HEK293 (cell line): ENCODE data around the gene MYH14.

Source experiments
- CTCF ChIP-seq: fragments of 450-650 bp; formaldehyde crosslinking; IDR thresholded peaks from 2 replicates; pipeline ENCODE4 v1.5.1; 2016; ENCODE audit warnings: missing biosample characterization, missing genetic modification characterization
- HOXA7 ChIP-seq: sonication (generic); formaldehyde crosslinking; IDR thresholded peaks from 2 replicates; pipeline ENCODE4 v1.8.1; 2022; ENCODE audit warnings: missing genetic modification reagents, borderline replicate concordance
- MZF1 ChIP-seq: fragments of 450-650 bp; formaldehyde crosslinking; IDR thresholded peaks from 2 replicates; pipeline ENCODE4 v1.5.1; 2017; ENCODE audit warnings: missing biosample characterization, missing genetic modification characterization, borderline replicate concordance
- ZNF133 ChIP-seq: fragments of 450-650 bp; formaldehyde crosslinking; IDR thresholded peaks from 2 replicates; pipeline ENCODE4 v1.5.1; 2016; ENCODE audit warnings: missing biosample characterization, missing genetic modification characterization
- ZNF24 ChIP-seq: fragments of 450-650 bp; formaldehyde crosslinking; IDR thresholded peaks from 2 replicates; pipeline ENCODE4 v1.5.1; 2016; ENCODE audit warnings: missing biosample characterization, missing genetic modification characterization
- ZNF362 ChIP-seq: fragments of 450-650 bp; formaldehyde crosslinking; IDR thresholded peaks from 2 replicates; pipeline ENCODE4 v1.5.1; 2016; ENCODE audit warnings: missing biosample characterization, missing genetic modification characterization
- ZNF558 ChIP-seq: fragments of 450-650 bp; formaldehyde crosslinking; IDR thresholded peaks from 2 replicates; pipeline ENCODE4 v1.5.1; 2016; ENCODE audit warnings: missing biosample characterization, missing genetic modification characterization
- ZNF645 ChIP-seq: fragments of 450-650 bp; formaldehyde crosslinking; IDR thresholded peaks from 2 replicates; pipeline ENCODE4; 2016; ENCODE audit warnings: missing biosample characterization, missing genetic modification characterization
- ZNF704 ChIP-seq: fragments of 450-650 bp; formaldehyde crosslinking; IDR thresholded peaks from 2 replicates; pipeline ENCODE4 v1.5.1; 2016; ENCODE audit warnings: missing biosample characterization, missing genetic modification characterization

- TF ChIP-seq ZNF133 (tag by site-specific recombination) (no peak), CTCF (tag by site-specific recombination) (no peak), ZNF362 (no peak), MZF1 (tag by site-specific recombination) (no peak), HOXA7 (CRISPR knock-in tag) (no peak), ZNF558 (tag by site-specific recombination) (no peak), ZNF24 (no peak), ZNF704 (tag by site-specific recombination) (no peak), ZNF645 (tag by site-specific recombination) (no peak)
Observed at GRCh38 chr19:50250450-50251136, 47.2 kb downstream of the MYH14 start.
